ENCODE results near the gene MTMR2.

The MTMR2 gene

GRCh38 chr11:95923728-95924413 is at the start of gene MTMR2:
Gene MTMR2, minus strand, starts transcription at chr11:95924107. Its CDS starts 153 bp downstream, at chr11:95923954.
- peak; percentile 73 for DNase-seq

GRCh38 chr11:95972060-95972459 is 48.2 kb upstream of the MTMR2 start:
- DNase-seq, result no peak

- DNase-seq, result no peak
These were observed 44.7 kb upstream of the MTMR2 start for GRCh38 chr11:95968585-95968984.

DNA sequence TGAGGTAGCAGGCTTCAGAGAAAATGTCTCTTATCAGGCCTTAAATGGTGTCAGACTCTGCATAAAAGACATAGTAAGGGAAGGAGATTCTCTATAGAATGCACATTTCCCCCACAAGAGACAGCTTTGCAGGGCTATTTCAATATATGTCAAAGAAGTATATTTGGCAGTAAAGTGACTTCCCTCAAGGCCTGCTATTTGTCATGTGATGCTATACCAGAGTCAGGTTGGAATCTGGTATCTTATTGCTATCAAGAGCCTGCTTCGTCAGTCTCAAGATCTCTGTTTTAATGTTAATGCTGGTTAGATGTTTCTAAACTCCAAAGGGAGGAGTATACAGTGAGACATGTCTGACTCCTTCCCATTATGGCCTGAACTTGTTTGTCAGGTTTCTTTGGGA is 40.4 kb upstream of the MTMR2 start:
- DNase-seq, result no peak

DNA sequence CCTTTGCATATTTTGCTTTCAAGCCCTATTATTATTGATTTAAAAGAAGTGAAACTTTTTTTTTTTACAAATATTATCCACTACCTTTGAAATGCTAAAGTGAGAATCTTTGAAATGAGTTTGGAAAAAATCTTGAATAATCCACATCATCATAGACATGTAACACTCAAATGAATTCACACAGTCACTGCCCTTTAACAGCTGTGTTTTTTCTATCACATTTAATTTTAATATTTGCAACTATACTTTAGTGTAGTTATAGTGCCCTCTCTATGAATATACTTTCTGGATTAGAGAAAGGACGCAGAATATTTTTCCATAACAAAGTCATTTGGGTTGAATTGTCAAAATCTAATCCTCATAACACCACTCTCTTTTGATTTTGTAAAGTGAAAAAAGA is 37.9 kb upstream of the MTMR2 start:
- DNase-seq, result no peak

DNA sequence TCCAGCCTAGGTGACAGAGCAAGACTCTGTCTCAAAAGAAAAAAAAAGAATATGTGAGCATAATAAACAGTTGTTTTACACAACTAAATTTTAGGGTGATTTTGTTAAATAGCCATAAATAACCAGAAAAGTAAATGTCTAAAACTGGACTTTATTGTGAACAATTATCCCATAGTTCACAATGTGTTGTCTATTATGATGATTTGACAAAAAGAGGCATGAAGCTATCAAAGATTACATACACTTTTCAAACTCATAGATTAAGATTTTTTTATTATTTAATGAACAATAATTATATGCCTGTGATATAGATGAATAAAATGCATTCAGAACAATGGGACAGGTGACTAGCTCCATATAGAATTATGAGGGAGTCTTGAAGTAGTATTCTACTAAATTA is 27.0 kb upstream of the MTMR2 start:
- no peak for DNase-seq

DNA sequence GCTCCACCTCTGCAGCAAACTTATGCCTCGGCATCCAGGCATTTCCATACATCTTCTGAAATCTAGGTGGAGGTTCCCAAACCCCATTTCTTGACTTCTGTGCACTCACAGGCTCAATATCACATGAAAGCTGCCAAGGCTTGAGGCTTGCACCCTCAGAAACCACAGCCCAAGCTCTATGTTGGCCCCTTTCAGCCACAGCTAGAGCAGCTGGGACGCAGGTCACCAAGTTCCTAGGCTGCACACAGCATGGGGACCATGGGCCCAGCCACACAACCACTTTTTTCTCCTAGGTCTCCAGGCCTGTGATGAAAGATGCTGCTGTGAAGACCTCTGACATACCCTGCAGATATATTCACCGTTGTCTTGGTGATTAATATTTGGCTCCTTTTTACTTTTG is 24.7 kb upstream of the MTMR2 start:
- DNase-seq, result no peak

GRCh38 chr11:95944623-95945022 is 20.7 kb upstream of the MTMR2 start:
- DNase-seq, result no peak

- no peak for DNase-seq
These were observed 19.6 kb upstream of the MTMR2 start for GRCh38 chr11:95943546-95943945.

DNA sequence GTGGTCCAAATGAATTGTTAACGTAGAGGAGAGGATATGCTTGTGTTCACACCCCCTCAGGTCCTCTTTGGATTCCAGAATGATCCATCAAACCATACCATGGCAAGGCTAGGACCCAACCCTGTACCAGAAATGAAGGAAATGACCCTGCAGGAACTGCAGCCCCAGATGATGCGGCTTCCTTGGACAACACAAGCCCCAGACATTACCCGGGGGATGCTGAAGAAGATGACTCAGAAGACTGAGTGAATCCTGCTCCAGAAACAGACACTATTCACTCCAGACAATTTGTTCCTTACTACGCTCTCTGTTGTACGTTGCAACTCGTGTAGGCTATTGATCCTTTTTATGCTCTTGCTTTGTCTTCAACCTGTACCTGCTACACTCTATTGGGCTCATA is 15.2 kb upstream of the MTMR2 start:
- no peak for DNase-seq

DNA sequence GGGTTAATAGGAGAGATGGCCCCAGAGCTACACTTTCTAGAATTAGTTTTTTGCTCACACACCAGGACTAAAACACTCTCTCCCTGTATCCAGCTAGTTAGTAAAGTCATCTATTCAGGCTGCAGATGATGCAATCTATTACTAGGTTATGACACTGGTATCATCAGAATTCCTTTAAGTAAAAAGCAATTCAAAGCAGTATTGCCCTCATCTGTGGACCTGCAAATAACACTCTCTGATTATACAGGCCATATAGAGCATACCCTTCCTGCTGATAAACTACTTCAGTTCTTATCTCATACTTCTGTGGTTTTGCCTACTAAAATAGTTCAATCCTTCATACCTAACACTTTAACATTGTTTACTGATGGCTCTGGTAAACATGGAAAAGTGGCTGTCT is 13.5 kb upstream of the MTMR2 start:
- DNase-seq, result no peak

DNA sequence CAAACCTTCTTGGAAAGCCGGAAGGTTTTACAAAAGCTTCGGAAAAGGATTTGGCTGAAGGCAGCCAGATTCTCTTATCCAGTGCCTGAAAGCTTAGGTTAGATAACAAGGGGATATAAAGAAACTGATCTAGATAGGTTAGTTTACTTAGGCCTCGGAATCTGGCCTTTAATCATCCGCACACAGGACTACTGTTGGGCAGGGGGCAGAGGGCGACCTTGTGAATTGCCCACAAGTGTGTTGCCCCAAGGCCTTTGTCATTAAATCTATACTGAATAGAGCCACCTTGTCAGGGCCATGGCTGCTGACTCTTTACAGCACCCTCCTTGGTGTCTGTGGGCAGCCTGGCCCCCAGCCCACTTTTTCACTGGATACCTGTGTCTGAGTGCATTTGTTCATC is 9.7 kb upstream of the MTMR2 start:
- no peak for DNase-seq

- DNase-seq, result no peak
These were observed 8.0 kb upstream of the MTMR2 start for GRCh38 chr11:95931916-95932315.

DNA sequence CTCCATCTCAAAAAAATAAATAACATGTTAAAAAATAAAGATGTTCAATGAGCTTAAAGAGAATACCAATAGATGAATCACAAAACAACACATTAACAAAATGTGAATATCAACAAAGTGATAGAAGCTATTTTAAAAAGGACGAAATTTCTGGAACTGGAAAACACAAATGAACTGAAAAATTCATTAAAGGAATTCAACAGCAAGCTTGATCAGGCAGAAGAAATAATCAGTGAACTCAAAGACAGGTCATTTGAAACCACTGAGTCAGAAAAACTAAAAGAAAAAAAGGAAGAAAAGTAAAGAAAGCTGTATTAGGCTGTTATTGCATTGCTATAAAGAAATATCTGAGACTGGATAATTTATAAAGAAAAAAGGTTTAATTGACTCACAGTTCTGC is 7.0 kb upstream of the MTMR2 start:
- DNase-seq, result no peak

DNA sequence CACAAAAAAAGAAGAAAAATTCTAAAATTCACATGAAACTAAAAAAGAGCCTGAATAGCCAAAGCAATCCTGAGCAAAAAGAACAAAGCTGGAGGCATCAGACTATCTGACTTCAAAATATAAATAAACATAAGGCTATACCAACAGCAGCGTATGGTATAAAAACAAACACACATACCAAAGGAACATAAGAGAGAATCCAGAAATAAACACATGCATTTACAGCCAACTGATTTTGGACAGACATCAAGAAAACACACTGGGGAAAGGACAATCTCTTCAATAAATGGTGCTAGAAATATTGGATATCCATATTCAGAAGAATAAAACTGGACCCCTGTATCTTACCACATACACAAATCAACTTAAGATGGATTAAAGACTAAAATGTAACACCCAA is 2.8 kb upstream of the MTMR2 start:
- DNase-seq, result no peak

DNA sequence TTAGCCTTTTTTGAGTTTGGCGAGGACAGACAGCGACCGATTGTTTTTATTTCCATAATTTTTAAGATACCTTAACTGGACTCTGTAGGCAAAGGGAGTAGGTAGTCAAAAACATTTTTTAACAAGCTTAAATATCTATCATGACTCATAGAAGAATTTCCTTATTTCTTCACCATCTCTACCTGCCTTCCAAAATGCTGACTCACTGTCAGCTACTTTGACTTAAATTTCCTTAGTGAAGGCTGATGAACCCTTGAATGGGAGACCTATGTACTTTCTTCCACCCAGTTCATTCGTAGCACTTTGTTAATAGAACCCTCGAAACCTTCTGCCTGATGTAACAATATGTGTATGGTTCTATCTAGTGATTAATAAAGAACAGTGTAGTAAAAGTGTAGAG is 1.1 kb upstream of the MTMR2 start:
- peak; percentile 18 for DNase-seq

DNA sequence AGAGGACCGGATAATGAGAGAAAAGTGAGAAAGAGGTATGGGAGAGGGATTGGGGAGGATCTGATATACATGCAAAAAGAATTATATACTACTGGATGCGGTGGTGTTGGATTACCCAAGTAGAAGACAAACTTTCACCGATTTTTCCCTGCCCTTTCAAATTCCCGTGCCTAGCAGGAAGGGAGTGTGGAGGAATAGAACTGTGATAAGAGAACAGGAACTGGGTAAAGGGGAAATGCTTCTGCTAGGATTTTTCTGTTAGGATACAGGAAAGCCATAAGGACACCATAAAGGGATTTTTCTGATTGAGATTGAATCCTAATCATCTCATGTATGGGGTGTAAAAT is 480 bp upstream of the MTMR2 start:
- DNase-seq, result no peak

DNA sequence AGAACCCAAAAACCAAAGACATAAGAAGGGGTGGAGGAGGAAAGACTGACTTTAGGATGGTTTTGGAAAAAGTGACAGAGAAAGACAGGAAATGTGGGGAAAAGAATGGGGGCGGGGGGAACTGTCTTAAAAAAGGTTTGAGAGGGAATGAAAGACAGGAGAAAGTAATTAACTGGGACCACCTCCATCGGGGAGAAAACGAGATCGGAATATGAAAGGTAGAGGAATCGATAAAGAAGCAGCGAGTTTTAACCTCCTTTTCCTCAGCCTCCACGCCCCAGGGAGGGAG is 524 bp downstream of the MTMR2 start:
- DNase-seq, result peak; percentile 6

DNA sequence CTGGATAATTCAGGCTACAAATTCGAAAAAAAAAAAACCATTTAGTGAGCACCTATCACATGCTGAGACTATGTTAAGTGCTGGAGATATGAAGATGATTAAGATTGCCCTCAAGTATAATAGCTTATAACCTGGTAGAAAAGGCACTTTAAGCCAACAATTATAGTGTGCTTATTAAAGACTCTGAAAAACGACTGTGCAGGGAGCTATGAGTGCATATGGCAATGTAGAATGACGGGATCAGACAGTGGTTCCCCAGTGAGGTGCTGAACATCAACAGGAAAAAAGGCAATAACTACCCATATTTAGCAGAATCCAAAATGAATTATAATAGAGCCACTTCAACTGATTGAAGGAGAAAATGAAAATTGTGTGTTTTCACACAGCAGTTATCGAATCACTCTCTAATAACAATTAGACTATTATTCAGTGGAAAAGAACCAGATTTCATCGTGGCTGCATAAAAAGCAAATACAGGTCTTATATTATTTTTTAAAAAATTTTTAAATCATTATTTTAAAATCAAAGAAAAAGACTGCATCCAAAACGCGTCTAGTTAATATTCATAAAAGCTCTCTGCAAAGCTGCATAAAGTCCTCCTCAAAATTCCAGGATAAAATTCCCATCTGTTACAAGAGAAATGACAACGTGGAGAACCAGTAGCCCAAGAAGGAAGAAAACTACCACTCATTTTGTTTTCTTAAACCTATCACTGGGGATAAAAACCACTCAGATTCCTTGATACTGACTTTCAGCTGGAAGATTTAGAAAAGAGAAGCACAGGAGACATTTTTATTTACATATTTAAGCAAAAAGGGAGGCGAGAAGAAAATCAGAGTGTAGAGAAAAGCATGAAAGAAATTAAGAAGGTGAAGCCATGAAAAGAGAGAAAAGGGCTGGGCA is 1.1 kb downstream of the MTMR2 start:
- no peak for DNase-seq

DNA sequence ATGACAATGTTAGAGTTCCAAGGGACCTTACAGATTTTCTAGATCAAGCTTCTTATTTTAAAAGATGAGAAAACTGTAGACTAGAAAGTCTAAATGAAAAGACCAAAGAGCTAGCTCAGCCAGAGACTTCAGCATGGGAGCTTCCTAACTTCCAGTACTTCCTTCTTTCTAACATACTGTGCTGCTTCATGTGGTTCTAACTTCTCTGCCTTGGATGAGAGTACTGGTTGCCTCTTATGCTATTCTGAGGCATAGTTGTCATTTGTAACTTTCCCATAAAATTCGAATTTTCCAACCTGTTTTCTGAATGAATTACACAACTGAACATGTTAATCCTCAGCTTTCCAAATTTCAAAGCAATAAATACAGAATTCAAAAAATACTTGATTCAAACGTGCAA is 1.8 kb downstream of the MTMR2 start:
- DNase-seq, result no peak

DNA sequence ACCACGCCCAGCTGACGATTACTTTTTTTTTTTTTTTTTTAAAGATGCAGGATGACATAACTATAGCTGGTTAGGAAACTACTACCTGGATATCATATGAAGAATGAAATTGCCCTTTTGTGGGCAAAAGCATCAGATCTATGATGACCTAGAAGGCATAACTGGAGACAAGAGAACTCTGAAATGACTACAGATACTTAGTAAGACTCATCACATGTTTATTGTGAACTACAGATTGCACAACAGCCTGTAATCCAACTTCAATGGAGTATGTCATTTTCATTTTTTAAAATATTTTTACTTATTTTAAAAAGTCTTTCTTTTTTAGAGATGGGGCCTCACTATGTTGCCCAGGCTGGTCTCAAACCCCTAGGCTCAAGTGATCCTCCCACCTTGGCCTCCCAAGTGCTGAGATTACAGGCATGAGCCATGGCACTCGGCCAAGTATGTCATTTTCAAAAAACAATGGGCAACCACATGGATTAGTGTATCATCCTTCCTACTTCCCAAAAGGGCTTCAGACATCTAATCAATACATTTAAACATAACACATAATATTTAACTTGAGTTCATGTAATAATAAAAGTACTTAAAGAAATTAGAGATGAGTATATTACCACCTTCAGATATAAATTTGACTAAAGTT is 3.3 kb downstream of the MTMR2 start:
- DNase-seq, result no peak

DNA sequence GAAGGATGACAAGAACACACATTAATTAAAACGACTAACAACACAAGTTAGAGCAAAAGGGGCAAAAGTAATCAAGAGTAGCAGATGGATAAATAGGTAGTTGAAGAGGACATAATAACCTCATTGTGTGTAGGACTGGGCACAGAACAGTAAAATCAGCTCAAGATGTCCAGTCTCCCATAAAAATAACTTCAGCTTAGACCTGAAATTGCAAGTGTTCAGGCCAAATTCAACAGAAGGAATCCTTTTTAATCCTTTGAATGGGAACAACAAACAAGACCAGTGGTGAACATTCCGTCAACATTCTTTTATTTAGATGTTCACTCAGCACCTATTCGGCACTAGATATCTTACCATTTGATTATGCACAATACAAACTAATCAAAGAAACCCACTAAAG is 4.4 kb downstream of the MTMR2 start:
- DNase-seq, result no peak

GRCh38 chr11:95918720-95919119 is 5.2 kb downstream of the MTMR2 start:
- no peak for DNase-seq

GRCh38 chr11:95918056-95918455 is 5.9 kb downstream of the MTMR2 start:
- DNase-seq, result no peak
